Spinal cord (tissue), 4 donors: ENCODE data around the gene GRID2IP. TPM values are rescaled to one million over a fixed set of nuclear protein-coding genes. Genes with fewer than 3 reads are reported as not detected.

Experiments used
- polyA plus RNA-seq, 2 donors: library from polyadenylated mRNA; unstranded; fragments of 120-200 nt; gene quantifications; one replicate each; pipeline ENCODE4 v1.2.1, GENCODE V29; 2013; ENCODE audit not compliant: insufficient read length in 2 of 2
- total RNA-seq, 2 donors: library from RNA; depleted of rRNA in 1 of 2; stranded (reverse); fragments of 120-200 nt in 1 of 2; fragments of >200 nt in 1 of 2; gene quantifications; one replicate each; pipeline versions ENCODE4 v1.2.3 to v1.2.4, GENCODE V29; 2013 to 2014

Gene GRID2IP
- total and polyA plus RNA-seq, 4 donors = 0.30 to 1.2 (median 0.38) TPM

Other genes with a start within 250 kb of the GRID2IP start
- gene FAM220A, start 202.5 kb downstream of the GRID2IP start, total RNA-seq = 10 to 100 TPM; 24.9 to 26.8 TPM
- gene FAM220A, start 202.5 kb downstream of the GRID2IP start, polyA plus RNA-seq = 10 to 100 TPM; 33.0 to 34.7 TPM
- 10 to 100 TPM; 68.1 to 83.8 TPM for gene RAC1, start 176.9 kb downstream of the GRID2IP start, total RNA-seq
- 100 to 1,000 TPM; 279 to 328 TPM for gene RAC1, start 176.9 kb downstream of the GRID2IP start, polyA plus RNA-seq
- gene DAGLB, start 103.5 kb downstream of the GRID2IP start, total RNA-seq = 10 to 100 TPM; 16.4 to 17.3 TPM
- 10 to 100 TPM; 17.2 to 21.9 TPM for gene DAGLB, start 103.5 kb downstream of the GRID2IP start, polyA plus RNA-seq
- 100 to 1,000 TPM; 101 to 149 TPM for gene KDELR2, start 67.3 kb downstream of the GRID2IP start, total RNA-seq
- gene KDELR2, start 67.3 kb downstream of the GRID2IP start, polyA plus RNA-seq = 100 to 1,000 TPM; 108 to 109 TPM
- 10 to 100 TPM; 64.6 to 87.1 TPM for gene ZDHHC4, start 26.0 kb upstream of the GRID2IP start, total RNA-seq
- gene ZDHHC4, start 26.0 kb upstream of the GRID2IP start, polyA plus RNA-seq = 10 to 100 TPM; 57.0 to 61.2 TPM
- gene INTS15, start 38.6 kb upstream of the GRID2IP start, total RNA-seq = 10 to 100 TPM; 14.0 to 22.6 TPM
- 10 to 100 TPM; 51.5 to 57.0 TPM for gene INTS15, start 38.6 kb upstream of the GRID2IP start, polyA plus RNA-seq
- 10 to 100 TPM; 12.9 to 14.8 TPM for gene ZNF853, start 64.1 kb upstream of the GRID2IP start, total RNA-seq
- gene ZNF853, start 64.1 kb upstream of the GRID2IP start, polyA plus RNA-seq = 10 to 100 TPM; 42.6 to 46.8 TPM
- 10 to 100 TPM in 1 of 2 donors, 1 to 10 TPM in 1; 9.9 to 17.3 TPM for gene ZNF316, start 85.9 kb upstream of the GRID2IP start, total RNA-seq
- 10 to 100 TPM; 38.5 to 54.5 TPM for gene ZNF316, start 85.9 kb upstream of the GRID2IP start, polyA plus RNA-seq
- 10 to 100 TPM; 32.8 to 36.0 TPM for gene ZNF12, start 155.5 kb upstream of the GRID2IP start, total RNA-seq
- gene ZNF12, start 155.5 kb upstream of the GRID2IP start, polyA plus RNA-seq = 10 to 100 TPM; 20.1 to 25.9 TPM
- gene RSPH10B2, start 202.6 kb upstream of the GRID2IP start, total RNA-seq = 1 to 10 TPM; 1.4 to 8.3 TPM
- 1 to 10 TPM; 4.6 to 8.6 TPM for gene RSPH10B2, start 202.6 kb upstream of the GRID2IP start, polyA plus RNA-seq